Epidermal melanocyte (primary cell): ENCODE data around the gene KCTD10.

Source experiments
- DNase-seq: peaks from one replicate; pipeline ENCODE4 v3.0.0; 2011; ENCODE audit warnings: low spot score; ENCODE audit not compliant: insufficient read length

KCTD10 gene, protein sequence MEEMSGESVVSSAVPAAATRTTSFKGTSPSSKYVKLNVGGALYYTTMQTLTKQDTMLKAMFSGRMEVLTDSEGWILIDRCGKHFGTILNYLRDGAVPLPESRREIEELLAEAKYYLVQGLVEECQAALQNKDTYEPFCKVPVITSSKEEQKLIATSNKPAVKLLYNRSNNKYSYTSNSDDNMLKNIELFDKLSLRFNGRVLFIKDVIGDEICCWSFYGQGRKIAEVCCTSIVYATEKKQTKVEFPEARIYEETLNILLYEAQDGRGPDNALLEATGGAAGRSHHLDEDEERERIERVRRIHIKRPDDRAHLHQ

DNA sequence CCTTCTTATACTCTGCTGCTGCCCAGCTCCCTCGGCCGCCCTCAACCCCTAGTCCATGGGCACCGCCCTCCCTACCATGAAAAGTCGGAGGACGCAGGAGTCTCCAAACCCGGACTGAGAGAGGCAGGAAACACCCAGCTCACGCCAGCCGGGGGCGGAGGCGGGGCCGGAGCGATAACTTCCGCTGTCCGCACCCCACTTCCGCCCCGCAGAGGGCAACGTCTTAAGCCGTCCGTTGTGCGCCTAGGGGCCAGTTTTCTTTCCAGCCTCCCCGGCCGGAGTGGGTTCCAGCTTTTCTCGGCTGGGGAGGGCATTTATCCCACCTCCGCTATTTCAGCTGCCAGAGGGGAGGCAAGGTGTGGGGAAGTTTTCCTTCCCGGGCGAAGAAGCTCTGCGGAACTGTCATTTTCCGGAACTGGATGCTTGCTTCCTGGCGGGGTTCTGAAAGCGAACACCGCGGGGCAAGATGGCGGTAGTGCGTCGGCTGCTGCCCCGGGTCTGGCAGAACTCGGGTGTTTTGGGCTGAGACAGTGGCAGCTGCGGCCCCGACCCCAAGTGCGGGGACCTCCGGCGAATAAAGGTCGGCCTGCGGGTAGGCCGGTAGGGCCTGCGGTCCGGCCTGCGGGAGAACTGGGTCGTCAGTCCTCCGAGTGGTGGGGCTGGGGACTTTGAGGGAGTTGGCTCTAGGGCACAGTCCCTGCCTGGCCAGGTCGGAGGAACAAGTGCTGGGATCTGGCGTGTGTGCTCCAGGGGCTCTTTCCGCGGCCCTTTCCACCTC, at the start of gene KCTD10, which contains the start of gene UBE3B:
Gene KCTD10, minus strand, starts transcription at position 116 of the 778 bp plus-strand sequence. Its CDS starts 38 bp downstream, at position 78.
Gene UBE3B, plus strand, starts transcription at position 450 of the 778 bp plus-strand sequence. CDS start 5,918 bp downstream, outside the sequence.
- peak; percentile 81 for DNase-seq

GRCh38 chr12:109525279-109525585, 48.1 kb upstream of the KCTD10 start:
- DNase-seq = no peak

GRCh38 chr12:109524466-109525278, 47.6 kb upstream of the KCTD10 start:
- no peak for DNase-seq

DNA sequence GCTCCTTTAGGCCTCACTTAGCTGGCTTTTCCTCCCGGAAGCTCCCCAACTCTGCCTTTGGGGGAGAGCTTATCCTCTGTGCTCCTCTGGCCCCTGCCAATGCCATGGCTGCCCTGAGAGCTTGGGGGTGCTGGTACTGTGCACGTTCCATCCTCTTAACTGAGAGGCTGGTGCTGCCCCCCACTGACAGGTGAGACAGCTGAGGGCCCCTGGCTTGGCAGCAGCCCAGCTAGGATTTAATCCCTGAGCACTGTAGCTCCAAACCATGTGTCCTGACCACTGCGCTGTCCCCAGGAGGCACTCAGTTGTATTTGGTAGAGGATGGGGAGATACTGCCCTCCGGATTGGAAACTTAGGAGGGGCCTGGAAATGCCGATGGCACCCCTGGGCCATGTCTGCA, 46.4 kb upstream of the KCTD10 start:
- DNase-seq = no peak

- no peak for DNase-seq
Observed at GRCh38 chr12:109523071-109523470, 46.0 kb upstream of the KCTD10 start.

- DNase-seq = no peak
Observed at GRCh38 chr12:109521831-109522230, 44.7 kb upstream of the KCTD10 start.

DNA sequence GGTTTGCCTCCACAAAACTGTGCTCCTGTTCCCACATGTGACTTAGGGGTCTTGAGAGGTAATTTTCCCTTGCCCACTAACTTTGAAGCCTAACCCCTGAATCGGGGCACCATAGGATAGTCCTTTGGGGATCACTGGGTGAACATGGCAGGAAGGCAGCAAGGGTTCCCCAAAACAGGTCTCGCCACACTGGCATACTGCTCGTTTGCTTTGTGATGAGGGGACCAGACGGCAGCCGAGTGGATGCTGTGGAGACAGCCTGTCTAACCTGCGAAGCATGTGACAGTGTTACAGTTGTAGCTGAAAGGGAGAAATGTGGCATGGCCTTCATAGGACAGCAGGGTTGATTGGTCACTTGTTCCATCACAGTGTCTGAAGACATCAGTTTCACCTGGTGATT, 42.7 kb upstream of the KCTD10 start:
- no peak for DNase-seq

DNA sequence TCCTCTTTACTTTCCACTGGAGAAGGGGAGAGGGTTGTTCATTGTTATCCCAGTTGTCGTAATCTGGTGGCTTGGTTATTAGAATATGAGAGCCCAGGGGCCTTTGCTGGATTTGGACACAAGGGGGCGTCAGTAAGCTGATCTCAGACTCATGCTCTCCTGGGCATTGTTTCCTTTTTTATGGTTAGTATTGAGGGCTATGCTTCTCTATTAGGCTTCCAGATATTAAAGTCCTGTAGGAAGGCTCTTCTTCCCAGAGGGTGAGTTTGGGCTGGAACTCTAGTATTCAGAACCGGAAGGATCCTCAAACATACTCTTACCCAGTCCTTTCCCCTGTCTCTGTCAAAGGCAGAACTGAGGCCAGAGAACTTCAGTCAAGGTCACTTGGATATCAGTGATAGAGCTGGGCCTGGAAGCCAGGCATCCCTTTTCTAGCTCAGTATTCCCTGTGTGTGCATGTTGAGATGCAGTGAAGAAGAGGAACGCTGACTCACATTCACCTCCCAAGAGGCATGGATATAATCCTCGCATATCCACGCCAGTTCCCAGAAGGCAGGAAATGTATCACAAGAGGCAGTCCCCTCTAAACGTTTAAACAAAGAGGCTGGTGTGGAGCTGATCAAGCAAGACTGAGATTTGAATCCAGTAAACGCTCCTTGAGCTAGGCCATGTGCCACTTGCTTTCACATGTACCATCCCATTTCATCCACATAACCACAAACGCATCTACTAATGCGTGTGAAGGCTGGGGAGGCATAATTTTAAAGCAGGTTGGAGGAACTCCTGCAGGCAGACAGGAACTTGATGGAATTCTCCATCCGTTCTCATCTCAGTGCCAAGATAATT, 41.9 kb upstream of the KCTD10 start:
- peak; percentile 62 for DNase-seq

DNA sequence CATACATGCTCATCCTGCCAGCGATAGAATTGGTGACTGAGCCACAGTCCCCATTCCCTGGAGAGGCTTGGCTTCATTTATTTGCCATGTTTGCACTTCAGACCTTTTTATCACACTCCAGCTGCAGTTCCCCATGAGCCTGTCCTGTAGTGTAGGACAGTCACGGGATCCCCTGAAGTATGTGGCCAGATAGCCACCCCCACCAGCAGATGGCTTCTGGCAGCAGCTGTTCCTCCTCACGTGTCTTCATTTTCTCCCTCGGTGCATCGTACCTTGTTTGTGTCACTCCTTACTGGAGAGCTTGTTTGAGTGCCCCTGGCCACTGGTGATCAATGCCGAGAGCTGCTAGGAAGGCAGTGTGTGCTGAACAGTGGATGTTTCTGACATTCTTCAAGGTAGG, 40.5 kb upstream of the KCTD10 start:
- DNase-seq = no peak

GRCh38 chr12:109513977-109514376, 36.9 kb upstream of the KCTD10 start:
- DNase-seq = no peak

GRCh38 chr12:109513051-109513450, 36.0 kb upstream of the KCTD10 start:
- no peak for DNase-seq

DNA sequence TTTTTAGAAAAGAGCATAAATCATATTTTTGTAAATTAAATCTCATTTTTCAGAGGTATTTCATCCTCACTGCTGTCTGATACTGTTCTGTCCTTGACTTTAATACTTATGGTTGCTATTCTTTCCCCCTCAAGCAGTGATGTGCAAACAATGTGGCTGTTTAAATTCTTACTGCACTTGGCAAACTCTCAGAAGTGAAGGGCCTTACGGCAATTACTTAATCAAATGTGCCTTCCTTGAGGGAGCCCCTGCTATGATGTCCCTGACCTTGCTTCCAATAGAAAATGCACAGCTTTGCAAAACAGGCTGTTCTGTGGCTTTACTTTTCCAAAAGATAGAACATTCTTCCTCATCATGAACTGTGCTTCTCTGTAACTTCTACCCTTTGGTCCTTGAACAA, 35.5 kb upstream of the KCTD10 start:
- DNase-seq = no peak

- no peak for DNase-seq
Observed at GRCh38 chr12:109510196-109510595, 33.1 kb upstream of the KCTD10 start.

DNA sequence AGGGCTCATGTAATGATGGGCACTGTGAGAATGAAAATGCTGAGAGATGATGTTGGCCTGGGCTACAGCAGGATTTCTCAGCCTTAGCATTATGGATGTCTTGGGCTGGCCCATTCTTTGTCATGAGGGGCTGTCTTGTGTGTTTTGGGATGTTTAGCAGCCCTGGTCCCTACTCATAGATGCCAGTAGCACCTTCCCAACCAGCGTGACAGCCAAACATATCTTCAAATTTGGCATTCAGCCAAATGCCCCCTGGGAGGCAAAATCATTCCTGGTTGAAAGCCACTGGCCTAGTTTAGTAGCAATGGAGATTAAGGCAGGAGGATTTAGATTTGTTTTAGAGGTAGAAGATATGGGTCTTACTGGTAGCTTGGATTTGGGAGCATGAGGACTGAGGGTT, 27.0 kb upstream of the KCTD10 start:
- no peak for DNase-seq

DNA sequence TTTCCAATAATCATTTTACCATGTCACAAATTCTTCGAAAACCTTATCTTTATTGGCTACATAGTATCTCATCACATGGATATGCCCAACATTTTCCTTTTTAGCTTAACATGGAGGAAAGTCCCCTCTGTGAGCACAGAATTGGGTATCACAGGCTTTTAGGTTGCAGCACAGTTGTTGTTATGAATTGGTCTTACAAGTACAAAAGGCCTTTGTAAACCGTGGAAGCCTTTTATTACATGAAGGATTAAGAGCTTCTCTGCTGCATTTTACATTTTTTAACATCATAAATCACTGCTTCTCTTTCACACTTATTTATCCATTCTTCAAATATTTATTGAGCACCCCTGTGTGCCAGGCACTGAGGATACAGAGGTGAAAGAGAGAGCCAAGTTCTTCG, 26.5 kb upstream of the KCTD10 start:
- no peak for DNase-seq

- no peak for DNase-seq
Observed at GRCh38 chr12:109502332-109502731, 25.2 kb upstream of the KCTD10 start.

DNA sequence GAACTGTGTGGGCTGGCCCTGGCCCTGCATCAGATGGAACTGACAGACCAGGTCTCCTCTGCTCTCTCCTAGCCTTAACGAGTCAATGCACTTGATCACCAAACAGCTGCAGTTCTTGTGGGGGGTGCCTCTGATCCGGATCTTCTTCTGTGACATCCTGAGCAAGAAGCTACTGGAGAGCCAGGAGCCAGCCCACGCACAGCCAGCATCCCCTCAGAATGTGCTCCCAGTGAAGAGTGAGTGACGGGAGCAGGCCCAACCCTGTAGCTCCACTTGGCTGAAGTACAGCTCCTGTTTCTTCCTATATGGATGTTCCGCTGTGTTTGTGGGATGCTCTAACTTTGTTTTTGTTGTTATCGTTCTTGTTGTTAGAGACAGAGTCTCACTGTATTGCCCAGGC, 24.2 kb upstream of the KCTD10 start:
- no peak for DNase-seq

DNA sequence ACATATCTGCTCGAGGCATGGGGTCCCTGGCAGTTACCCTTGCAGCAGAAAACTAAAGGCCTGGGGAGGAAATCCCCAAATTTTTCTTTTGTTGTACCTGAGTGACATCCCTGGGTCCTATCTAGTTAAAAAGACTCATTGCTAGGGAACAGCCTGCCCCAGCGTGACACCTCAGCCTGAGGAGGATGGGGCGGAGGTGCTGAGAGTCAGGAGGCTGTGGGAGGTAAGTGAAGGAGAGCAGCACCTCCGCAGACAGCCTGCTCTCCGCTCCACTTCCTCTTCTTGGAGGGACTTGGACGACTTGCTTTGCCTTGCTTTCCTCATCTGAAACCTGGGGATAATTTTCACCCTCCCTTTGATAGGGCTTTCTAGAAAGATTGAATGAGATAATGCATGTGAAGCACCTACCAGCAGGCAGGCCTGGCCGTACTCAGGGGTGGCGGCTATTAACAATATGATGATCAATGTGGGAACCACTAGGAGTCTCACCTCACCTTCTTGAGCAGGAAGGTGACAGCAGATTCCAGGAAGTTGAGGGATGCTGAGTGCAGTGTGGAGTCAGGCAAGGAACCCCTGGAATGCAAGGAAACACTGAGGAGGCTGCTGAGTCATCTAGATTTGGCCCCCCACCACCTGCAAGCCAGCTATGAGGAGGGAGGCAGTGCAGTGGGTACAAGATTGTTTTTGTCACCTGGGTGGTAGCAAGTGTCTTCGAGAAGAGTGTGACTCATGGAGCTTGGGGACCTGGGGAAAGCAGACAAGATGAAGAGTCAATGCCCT, 23.5 kb upstream of the KCTD10 start:
- no peak for DNase-seq

DNA sequence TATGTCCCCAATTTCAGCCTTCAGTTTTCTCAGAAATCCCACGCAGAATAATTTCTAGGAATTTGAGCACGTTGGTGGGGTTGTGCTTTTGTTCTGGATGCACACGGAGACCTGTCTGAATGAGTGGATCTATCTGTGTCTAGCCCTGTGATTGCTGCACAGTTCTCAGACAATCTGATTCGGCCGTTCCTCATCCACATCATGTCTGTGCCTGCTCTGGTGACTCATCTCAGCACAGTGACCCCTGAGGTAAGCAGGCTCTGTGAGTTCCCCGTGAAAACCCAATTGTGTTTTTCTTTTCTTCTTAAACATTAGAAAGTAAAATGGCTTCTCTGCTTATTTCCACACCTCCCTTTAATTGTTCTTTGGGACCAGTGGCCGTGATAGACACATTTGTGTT, 20.6 kb upstream of the KCTD10 start:
- no peak for DNase-seq

GRCh38 chr12:109496306-109496705, 19.2 kb upstream of the KCTD10 start:
- DNase-seq = no peak
